ENCODE measurements around the gene PTPRN2. TPM values are rescaled to one million over a fixed set of nuclear protein-coding genes. Genes with fewer than 3 reads are reported as not detected.
"Not testable (repeated sequence)": the region's sequence is repeated elsewhere in the genome, so short reads cannot be mapped to it uniquely, and the experiment has no call there.

Gene PTPRN2
- total and polyA plus RNA-seq, 7 donors: 0.47 to 0.82 (median 0.51) TPM

GRCh38 chr7:158350166-158350900, 237.3 kb downstream of the PTPRN2 start:
- H3K27me3 ChIP-seq (ENCODE audit: insufficient read depth in 3 of 3, low read length in 2 of 3): peaks cover 0 to 2% (median 0%) of the 10 kb centered on the region in 3 donors
- WGBS, 3 donors: 62 to 74% (median 64%) methylated on average over 12 of the region's 12 CpGs
- H3K36me3 ChIP-seq (ENCODE audit: insufficient read depth in 1 of 2, low read depth in 1 of 2): no peaks in the 10 kb centered on the region
- DNase-seq (no peak), ATAC-seq (no peak)
- intact Hi-C loops (cut with DNase I): no loop called here
- H3K27ac ChIP-seq: no peak overlapping the region
- H3K4me3 ChIP-seq: no peak overlapping the region
- no peaks in the 10 kb centered on the region for H3K9me3 ChIP-seq
- H3K4me1 ChIP-seq: no peaks in the 10 kb centered on the region
- TF ChIP-seq CTCF (IDR thresholded peaks at IDR 0.05): no peak

GRCh38 chr7:158348446-158348845, 239.2 kb downstream of the PTPRN2 start:
- H3K27ac ChIP-seq: no peak overlapping the region
- no peak overlapping the region for H3K4me3 ChIP-seq
- H3K27me3 ChIP-seq (ENCODE audit: insufficient read depth in 3 of 3, low read length in 2 of 3): peaks cover 0 to 2% (median 0%) of the 10 kb centered on the region in 3 donors
- TF ChIP-seq CTCF (IDR thresholded peaks at IDR 0.05): no peak
- 74 to 81% (median 76%) methylated on average over 3 of the region's 3 CpGs for WGBS, 3 donors
- ATAC-seq (no peak), DNase-seq (no peak)
- no peaks in the 10 kb centered on the region for H3K36me3 ChIP-seq (ENCODE audit: insufficient read depth in 1 of 2, low read depth in 1 of 2)
- intact Hi-C loops (cut with DNase I): no loop called here
- H3K9me3 ChIP-seq: no peaks in the 10 kb centered on the region
- no peaks in the 10 kb centered on the region for H3K4me1 ChIP-seq

GRCh38 chr7:158348039-158348438, 239.6 kb downstream of the PTPRN2 start:
- H3K4me1 ChIP-seq; H3K4me3 ChIP-seq; H3K27ac ChIP-seq; intact Hi-C loops (cut with DNase I); DNase-seq; H3K36me3 ChIP-seq (ENCODE audit: insufficient read depth in 1 of 2, low read depth in 1 of 2); H3K9me3 ChIP-seq; ATAC-seq; H3K27me3 ChIP-seq (ENCODE audit: insufficient read depth in 3 of 3, low read length in 2 of 3): not testable (repeated sequence)
- WGBS, 3 donors: 79 to 83% (median 83%) methylated on average over 4 of the region's 4 CpGs

- H3K4me1 ChIP-seq: no peaks in the 10 kb centered on the region
- H3K36me3 ChIP-seq (ENCODE audit: insufficient read depth in 1 of 2, low read depth in 1 of 2): no peaks in the 10 kb centered on the region
- ATAC-seq (no peak), DNase-seq (no peak)
- H3K4me3 ChIP-seq: no peak overlapping the region
- H3K27ac ChIP-seq: no peak overlapping the region
- intact Hi-C loops (cut with DNase I): no loop called here
- H3K9me3 ChIP-seq: no peaks in the 10 kb centered on the region
- no peaks in the 10 kb centered on the region for H3K27me3 ChIP-seq (ENCODE audit: insufficient read depth in 3 of 3, low read length in 2 of 3)
- TF ChIP-seq CTCF (IDR thresholded peaks at IDR 0.05): no peak
- WGBS, 3 donors: 66 to 71% (median 71%) methylated on average over 6 of the region's 6 CpGs
Observed at GRCh38 chr7:158345731-158346130, 241.9 kb downstream of the PTPRN2 start.

- intact Hi-C loops (cut with DNase I): no loop called here
- 72 to 80% (median 75%) methylated on average over 11 of the region's 11 CpGs for WGBS, 3 donors
- no peaks in the 10 kb centered on the region for H3K4me1 ChIP-seq
- H3K9me3 ChIP-seq: no peaks in the 10 kb centered on the region
- no peak overlapping the region for H3K4me3 ChIP-seq
- H3K36me3 ChIP-seq (ENCODE audit: insufficient read depth in 1 of 2, low read depth in 1 of 2): no peaks in the 10 kb centered on the region
- ATAC-seq: no peak
- no peak for DNase-seq
- H3K27me3 ChIP-seq (ENCODE audit: insufficient read depth in 3 of 3, low read length in 2 of 3): no peaks in the 10 kb centered on the region
- H3K27ac ChIP-seq: no peak overlapping the region
- no peak for TF ChIP-seq CTCF (IDR thresholded peaks at IDR 0.05)
Observed at GRCh38 chr7:158344706-158345300, 242.8 kb downstream of the PTPRN2 start.

All from psoas muscle (tissue), 8 donors.